H9 (cell line): ENCODE data around the gene TUBGCP6. TPM values are rescaled to one million over a fixed set of nuclear protein-coding genes. Genes with fewer than 3 reads are reported as not detected.

Experiments
- DNase-seq: peaks from one replicate; pipeline ENCODE4 v3.0.0-alpha.2; 2017
- H2AFZ ChIP-seq: one replicate; pipeline ENCODE4 v1.6.1; 2013; ENCODE audit warnings: mild to moderate bottlenecking, low read length, control low read depth, moderate library complexity
- H2AK5ac ChIP-seq: 2 replicates; pipeline ENCODE4 v1.6.1; 2013; ENCODE audit warnings: low read length, control low read depth, mixed read lengths; ENCODE audit not compliant: insufficient read length
- H2BK120ac ChIP-seq: one replicate; pipeline ENCODE4 v1.6.1; 2013; ENCODE audit warnings: low read depth, mild to moderate bottlenecking, low read length, control low read depth, inconsistent platforms; ENCODE audit not compliant: poor library complexity, severe bottlenecking
- H2BK12ac ChIP-seq: 2 replicates; pipeline ENCODE4 v1.6.1; 2013; ENCODE audit warnings: low read length, control low read depth, mixed read lengths, low read depth; ENCODE audit not compliant: insufficient read length
- H2BK15ac ChIP-seq: 2 replicates; pipeline ENCODE4 v1.6.1; 2013; ENCODE audit warnings: low read depth, low read length, control low read depth
- H2BK20ac ChIP-seq: one replicate; pipeline ENCODE4 v1.6.1; 2013; ENCODE audit warnings: low read depth, mild to moderate bottlenecking, low read length, control low read depth, inconsistent platforms; ENCODE audit not compliant: poor library complexity, severe bottlenecking
- H2BK5ac ChIP-seq: 2 replicates; pipeline ENCODE4 v1.6.1; 2013; ENCODE audit warnings: low read length, control low read depth, mixed read lengths; ENCODE audit not compliant: insufficient read length
- H3K14ac ChIP-seq: 2 replicates; pipeline ENCODE4 v1.6.1; 2013; ENCODE audit warnings: low read length, control low read depth; ENCODE audit not compliant: insufficient read depth
- H3K18ac ChIP-seq: 2 replicates; pipeline ENCODE4 v1.6.1; 2013; ENCODE audit warnings: low read depth, mild to moderate bottlenecking, mixed read lengths, low read length, control low read depth; ENCODE audit not compliant: insufficient read length
- H3K23ac ChIP-seq: 2 replicates; pipeline ENCODE4 v1.6.1; 2013; ENCODE audit warnings: low read length, control low read depth, mixed read lengths, low read depth; ENCODE audit not compliant: insufficient read length
- H3K23me2 ChIP-seq: 2 replicates; pipeline ENCODE4 v1.6.1; 2013; ENCODE audit warnings: low read depth, mild to moderate bottlenecking, mixed read lengths, low read length, control low read depth; ENCODE audit not compliant: insufficient read length, poor library complexity, severe bottlenecking
- H3K27ac ChIP-seq: 2 replicates; pipeline ENCODE4 v1.5.1; 2013; ENCODE audit warnings: low read length, control low read depth, mixed read lengths, low read depth; ENCODE audit not compliant: insufficient read length
- H3K27me3 ChIP-seq: 2 replicates; pipeline ENCODE4 v1.6.1; 2013; ENCODE audit warnings: low read length, control low read depth, inconsistent platforms; ENCODE audit not compliant: insufficient read depth
- H3K4ac ChIP-seq: 2 replicates; pipeline ENCODE4 v1.6.1; 2013; ENCODE audit warnings: low read depth, mild to moderate bottlenecking, control low read depth, inconsistent platforms, low read length, moderate library complexity
- H3K4me1 ChIP-seq: 2 replicates; pipeline ENCODE4 v1.6.1; 2013; ENCODE audit warnings: low read length, control low read depth, inconsistent platforms; ENCODE audit not compliant: insufficient read depth
- H3K4me2 ChIP-seq: 2 replicates; pipeline ENCODE4 v1.6.1; 2013; ENCODE audit warnings: low read length, control low read depth, mixed read lengths; ENCODE audit not compliant: insufficient read length, insufficient read depth
- H3K56ac ChIP-seq: 2 replicates; pipeline ENCODE4 v1.6.1; 2013; ENCODE audit warnings: low read depth, mild to moderate bottlenecking, mixed read lengths, low read length, control low read depth; ENCODE audit not compliant: insufficient read length
- H3K79me1 ChIP-seq: 2 replicates; pipeline ENCODE4 v1.6.1; 2013; ENCODE audit warnings: low read depth, mild to moderate bottlenecking, moderate library complexity, low read length, control low read depth, inconsistent platforms; ENCODE audit not compliant: insufficient read depth, poor library complexity, severe bottlenecking
- H3K79me2 ChIP-seq: 2 replicates; pipeline ENCODE4 v1.6.1; 2013; ENCODE audit warnings: low read length, control low read depth, inconsistent platforms; ENCODE audit not compliant: insufficient read depth
- H3K9ac ChIP-seq: 2 replicates; pipeline ENCODE4 v1.6.1; 2013; ENCODE audit warnings: low read length, control low read depth, mixed read lengths; ENCODE audit not compliant: insufficient read length; ENCODE audit errors: extremely low read depth
- H3K9me3 ChIP-seq: one replicate; pipeline ENCODE4 v1.6.1; 2013; ENCODE audit warnings: low read depth, low read length, inconsistent platforms; ENCODE audit not compliant: control insufficient read depth
- H3T11ph ChIP-seq: one replicate; pipeline ENCODE4 v1.6.1; 2013; ENCODE audit warnings: mild to moderate bottlenecking, low read length, control low read depth, inconsistent platforms
- H4K20me1 ChIP-seq: one replicate; pipeline ENCODE4 v1.6.1; 2013; ENCODE audit not compliant: control insufficient read depth, insufficient read length, insufficient read depth
- H4K5ac ChIP-seq: 2 replicates; pipeline ENCODE4 v1.6.1; 2013; ENCODE audit warnings: low read depth, mild to moderate bottlenecking, mixed read lengths, low read length, control low read depth; ENCODE audit not compliant: insufficient read length
- H4K8ac ChIP-seq: replicated peaks from 2 replicates; pipeline ENCODE4 v1.6.1; 2013; ENCODE audit warnings: low read length, control low read depth, mixed read lengths, low read depth; ENCODE audit not compliant: insufficient read length
- H4K91ac ChIP-seq: 2 replicates; pipeline ENCODE4 v1.6.1; 2013; ENCODE audit warnings: low read depth, mild to moderate bottlenecking, moderate library complexity, mixed read lengths, low read length, control low read depth; ENCODE audit not compliant: insufficient read length
- H3K27ac Mint-ChIP-seq, 3 experiments: 2 replicates in 2 of 3; 3 replicates in 1 of 3; pipeline ENCODE4 v1.8.0; 2020 to 2021; ENCODE audit warnings: mixed read lengths in 3 of 3, mild to moderate bottlenecking in 1 of 3, moderate library complexity in 1 of 3
- H3K27me3 Mint-ChIP-seq: 2 replicates; pipeline ENCODE4 v1.8.0; 2021; ENCODE audit warnings: low read depth, mild to moderate bottlenecking, moderate library complexity, mixed read lengths
- H3K36me3 Mint-ChIP-seq, 3 experiments: 2 replicates in 2 of 3; 3 replicates in 1 of 3; pipeline ENCODE4 v1.8.0; 2020 to 2021; ENCODE audit warnings: low read depth in 3 of 3, mixed read lengths in 3 of 3; ENCODE audit not compliant: insufficient read depth in 1 of 3
- H3K4me1 Mint-ChIP-seq, 2 experiments: 2 replicates each; pipeline ENCODE4 v1.8.0; 2020; ENCODE audit warnings: mixed read lengths in 2 of 2
- H3K4me3 Mint-ChIP-seq, 2 experiments: 2 replicates in 1 of 2; 3 replicates in 1 of 2; pipeline ENCODE4 v1.8.0; 2020 to 2021; ENCODE audit warnings: mild to moderate bottlenecking in 2 of 2, mixed read lengths in 2 of 2, moderate library complexity in 1 of 2
- H3K9me3 Mint-ChIP-seq, 2 experiments: 2 replicates in 1 of 2; 3 replicates in 1 of 2; pipeline ENCODE4 v1.8.0; 2020; ENCODE audit warnings: mild to moderate bottlenecking in 2 of 2, mixed read lengths in 2 of 2, moderate library complexity in 1 of 2
- CTCF ChIP-seq: fragments of 200-600 bp; sonication (generic); conservative IDR thresholded peaks from 3 replicates; pipeline ENCODE4 v1.8.0; 2021; ENCODE audit warnings: antibody characterized with exemption, mild to moderate bottlenecking
- WGBS: extraction: QIAGEN DNeasy Blood & Tissue Kit; methylation state at CpG from one replicate; pipeline ENCODE4 v1.1.7; 2013; ENCODE audit warnings: missing lambda C conversion rate, low lambda C conversion rate, mixed read lengths; ENCODE audit not compliant: insufficient read length; ENCODE audit errors: extremely low coverage; 5-methylcytosine and 5-hydroxymethylcytosine counted together
- total RNA-seq: library from RNA; stranded (reverse); gene quantifications from 2 replicates; pipeline ENCODE4 v1.2.1, GENCODE V29; 2021

Gene TUBGCP6
- total RNA-seq, 1 experiment from 2014 or later: 29.0 TPM

- Histone ChIP-seq H3K56ac (no peak overlapping the region), H4K91ac (no peak overlapping the region), H2AK5ac (no peak overlapping the region), H3K23me2 (no peaks in the 10 kb centered on the region), H2AFZ (no peak overlapping the region), H3K9me3 (no peaks in the 10 kb centered on the region), H3K9ac (no peak overlapping the region), H3K18ac (no peak overlapping the region), H2BK5ac (no peak overlapping the region), H2BK20ac (no peak overlapping the region), H2BK12ac (no peak overlapping the region), H3K27ac (no peak overlapping the region), H3K79me1 (no peaks in the 10 kb centered on the region), H3K4me1 (no peaks in the 10 kb centered on the region), H2BK15ac (no peak overlapping the region), H3T11ph (no peak overlapping the region), H4K5ac (no peak overlapping the region), H4K20me1 (peaks cover under 1% of the 10 kb centered on the region), H3K14ac (no peak overlapping the region), H3K4me2 (no peak overlapping the region), H3K4ac (no peak overlapping the region), H3K79me2 (no peaks in the 10 kb centered on the region), H2BK120ac (no peak overlapping the region), H4K8ac (no peak overlapping the region), H3K27me3 (no peaks in the 10 kb centered on the region), H3K23ac (no peak overlapping the region)
- no peak for DNase-seq
- H3K4me3 Mint-ChIP-seq: no peak overlapping the region
- TF ChIP-seq CTCF: no peak
- no peak overlapping the region for H3K27ac Mint-ChIP-seq
- peaks cover 14 to 56% (median 41%) of the 10 kb centered on the region in 3 experiments for H3K36me3 Mint-ChIP-seq
- peaks cover 0 to 2% of the 10 kb centered on the region in 2 experiments; a peak in 1 of 5 replicates for H3K9me3 Mint-ChIP-seq
- H3K4me1 Mint-ChIP-seq: peaks cover 5% of the 10 kb centered on the region in 2 experiments
- H3K27me3 Mint-ChIP-seq: no peaks in the 10 kb centered on the region
- WGBS: no CpG with 5 or more reads among the region's 16 CpGs
Observed at GRCh38 chr22:50224071-50224470, 20.8 kb downstream of the TUBGCP6 start.
